ENCODE results near the gene CDKAL1.
A peak's percentile ranks its signal among the peaks of the same experiment; 100 is the strongest.
"Not testable (repeated sequence)": the region's sequence is repeated elsewhere in the genome, so short reads cannot be mapped to it uniquely, and the experiment has no call there.

CDKAL1 gene

GRCh38 chr6:21091411-21091810 lies 557.2 kb downstream of the CDKAL1 start:
- no peak for DNase-seq

- DNase-seq: not testable (repeated sequence)
Observed at GRCh38 chr6:21092231-21092772, 558.0 kb downstream of the CDKAL1 start.

- no peak for DNase-seq
Observed at GRCh38 chr6:21095462-21095861, 561.2 kb downstream of the CDKAL1 start.

GRCh38 chr6:21098134-21098533 lies 563.9 kb downstream of the CDKAL1 start:
- DNase-seq: no peak

- no peak for DNase-seq
Observed at GRCh38 chr6:21098744-21099143, 564.5 kb downstream of the CDKAL1 start.

GRCh38 chr6:21099338-21100314 lies 565.4 kb downstream of the CDKAL1 start:
- no peak for DNase-seq

GRCh38 chr6:21100991-21101390 lies 566.7 kb downstream of the CDKAL1 start:
- DNase-seq: no peak

GRCh38 chr6:21101694-21102093 lies 567.4 kb downstream of the CDKAL1 start:
- no peak for DNase-seq

GRCh38 chr6:21102201-21102600 lies 567.9 kb downstream of the CDKAL1 start:
- no peak for DNase-seq

GRCh38 chr6:21102624-21103023 lies 568.4 kb downstream of the CDKAL1 start:
- no peak for DNase-seq

GRCh38 chr6:21103626-21104224 lies 569.5 kb downstream of the CDKAL1 start:
- no peak for DNase-seq

GRCh38 chr6:21104288-21104687 lies 570.0 kb downstream of the CDKAL1 start:
- DNase-seq: no peak

GRCh38 chr6:21107796-21108195 lies 573.5 kb downstream of the CDKAL1 start:
- DNase-seq: no peak

- DNase-seq: peak; percentile 82
Observed at GRCh38 chr6:21109391-21110178, 575.3 kb downstream of the CDKAL1 start.

GRCh38 chr6:21110684-21111083 lies 576.4 kb downstream of the CDKAL1 start:
- no peak for DNase-seq

GRCh38 chr6:21111093-21111725 lies 577.0 kb downstream of the CDKAL1 start:
- no peak for DNase-seq

- DNase-seq: no peak
Observed at GRCh38 chr6:21115111-21115510, 580.9 kb downstream of the CDKAL1 start.

- DNase-seq: no peak
Observed at GRCh38 chr6:21116736-21117135, 582.5 kb downstream of the CDKAL1 start.

- DNase-seq: no peak
Observed at GRCh38 chr6:21118216-21118780, 584.0 kb downstream of the CDKAL1 start.

GRCh38 chr6:21121636-21122136 lies 587.4 kb downstream of the CDKAL1 start:
- no peak for DNase-seq

- DNase-seq: no peak
Observed at GRCh38 chr6:21123507-21124436, 589.5 kb downstream of the CDKAL1 start.

All from EL (cell line).